Measurements from ENCODE around the gene ZFX.
A peak's percentile ranks its signal among the peaks of the same experiment; 100 is the strongest.

The ZFX gene

DNA sequence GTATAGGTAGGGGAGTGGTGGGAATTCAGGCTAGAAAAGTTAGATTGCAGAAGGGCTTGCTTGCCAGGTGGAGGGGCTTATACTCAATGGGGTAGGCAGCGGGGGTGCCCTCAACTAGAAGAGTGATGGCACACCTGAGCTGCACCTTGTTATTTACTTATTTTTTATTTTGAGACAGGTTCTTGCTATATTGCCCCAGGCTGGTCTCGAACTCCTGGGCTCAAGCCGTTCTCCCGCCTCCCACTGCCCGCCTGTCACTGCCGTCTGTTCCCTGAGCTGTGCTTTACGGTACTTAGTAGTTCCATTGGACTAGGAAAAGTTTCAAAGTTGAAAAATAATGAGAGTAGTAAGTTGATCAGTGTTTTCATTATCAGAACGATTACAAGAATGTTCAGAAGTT is 2.0 kb downstream of the ZFX start:
- peak overlapping the region; percentile 86 for H3K4me2 ChIP-seq (ENCODE audit: insufficient read depth, low read length)

DNA sequence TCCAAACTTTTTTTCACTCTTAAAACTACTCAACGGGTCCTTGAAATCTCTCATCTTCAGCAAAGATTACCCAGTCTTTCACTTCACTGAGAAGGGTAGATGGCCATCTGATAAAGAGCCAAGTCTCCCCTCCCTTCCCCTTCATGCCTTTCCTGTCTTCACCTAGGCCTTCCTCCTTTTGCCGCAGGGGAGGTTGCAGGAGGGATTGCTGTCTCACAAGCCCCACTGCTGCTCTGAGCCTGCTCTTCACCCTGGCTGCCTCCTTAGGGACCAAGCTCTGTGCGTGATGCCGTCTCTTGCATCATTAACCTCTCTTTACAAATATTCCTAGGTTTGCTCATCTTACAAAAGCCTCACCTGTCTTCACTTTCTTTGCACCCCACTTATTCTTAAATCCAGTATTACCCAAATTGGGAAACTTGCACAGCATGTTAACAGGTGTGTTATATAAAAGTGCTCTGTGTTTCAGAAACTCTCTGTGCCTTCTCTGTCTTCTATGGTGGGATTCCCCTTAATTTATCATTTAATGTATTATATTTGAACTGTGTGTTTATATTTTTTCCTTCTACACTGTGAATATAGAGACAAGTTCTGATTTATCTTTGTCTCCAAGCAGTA is 3.8 kb downstream of the ZFX start:
- peak; percentile 33 for DNase-seq
- H3K27ac ChIP-seq (ENCODE audit: low read length), result no peak overlapping the region
- H4K20me1 ChIP-seq (ENCODE audit: insufficient read depth, low read length), result peaks cover 42% of the 10 kb centered on the region; the same call in 1 of the 2 replicates
- no peak overlapping the region for H2AFZ ChIP-seq (ENCODE audit: low read depth, low read length)
- no peak overlapping the region for H3K9ac ChIP-seq (ENCODE audit: low read depth, low read length)
- peak overlapping the region; percentile 45; the same call in 1 of the 2 replicates for H3K4me2 ChIP-seq (ENCODE audit: insufficient read depth, low read length)
- H3K4me1 ChIP-seq (ENCODE audit: insufficient read depth, low read length), result peaks cover 32% of the 10 kb centered on the region
- no peaks in the 10 kb centered on the region for H3K9me3 ChIP-seq (ENCODE audit: insufficient read depth, low read length, severe bottlenecking)
- H3K36me3 ChIP-seq (ENCODE audit: insufficient read depth, low read length), result peaks cover 34% of the 10 kb centered on the region
- H3K79me2 ChIP-seq (ENCODE audit: insufficient read depth, low read length), result peaks cover 91% of the 10 kb centered on the region
- no peak for ATAC-seq (ENCODE audit: insufficient read depth, low read depth)
- no peaks in the 10 kb centered on the region for H3K27me3 ChIP-seq (ENCODE audit: insufficient read depth, low read length, poor library complexity)
- TF ChIP-seq, protein P1, sequence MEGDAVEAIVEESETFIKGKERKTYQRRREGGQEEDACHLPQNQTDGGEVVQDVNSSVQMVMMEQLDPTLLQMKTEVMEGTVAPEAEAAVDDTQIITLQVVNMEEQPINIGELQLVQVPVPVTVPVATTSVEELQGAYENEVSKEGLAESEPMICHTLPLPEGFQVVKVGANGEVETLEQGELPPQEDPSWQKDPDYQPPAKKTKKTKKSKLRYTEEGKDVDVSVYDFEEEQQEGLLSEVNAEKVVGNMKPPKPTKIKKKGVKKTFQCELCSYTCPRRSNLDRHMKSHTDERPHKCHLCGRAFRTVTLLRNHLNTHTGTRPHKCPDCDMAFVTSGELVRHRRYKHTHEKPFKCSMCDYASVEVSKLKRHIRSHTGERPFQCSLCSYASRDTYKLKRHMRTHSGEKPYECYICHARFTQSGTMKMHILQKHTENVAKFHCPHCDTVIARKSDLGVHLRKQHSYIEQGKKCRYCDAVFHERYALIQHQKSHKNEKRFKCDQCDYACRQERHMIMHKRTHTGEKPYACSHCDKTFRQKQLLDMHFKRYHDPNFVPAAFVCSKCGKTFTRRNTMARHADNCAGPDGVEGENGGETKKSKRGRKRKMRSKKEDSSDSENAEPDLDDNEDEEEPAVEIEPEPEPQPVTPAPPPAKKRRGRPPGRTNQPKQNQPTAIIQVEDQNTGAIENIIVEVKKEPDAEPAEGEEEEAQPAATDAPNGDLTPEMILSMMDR (IDR thresholded peaks at IDR 0.05; ENCODE audit: borderline replicate concordance, extremely low read depth, low read length, poor library complexity, severe bottlenecking), result no peak
- TF ChIP-seq EZH2 (IDR thresholded peaks at IDR 0.05; ENCODE audit: borderline replicate concordance, low read depth, low read length, severe bottlenecking), result no peak
- H3K4me3 ChIP-seq (ENCODE audit: low read depth in 1 of 2, low read length in 2 of 2), result no peak overlapping the region

More for the DNA sequence above, 2.0 kb downstream of the ZFX start:
- Histone ChIP-seq H3K36me3 (ENCODE audit: insufficient read depth, low read length) (peaks cover 29% of the 10 kb centered on the region), H2AFZ (ENCODE audit: low read depth, low read length) (no peak overlapping the region), H3K27ac (ENCODE audit: low read length) (peak overlapping the region; percentile 96; the same call in 1 of the 2 replicates), H3K79me2 (ENCODE audit: insufficient read depth, low read length) (peaks cover 80% of the 10 kb centered on the region), H4K20me1 (ENCODE audit: insufficient read depth, low read length) (peaks cover 34% of the 10 kb centered on the region; the same call in 1 of the 2 replicates), H3K4me3 (ENCODE audit: low read depth in 1 of 2, low read length in 2 of 2) (peak overlapping the region in 1 of 2 experiments; percentile 85; a peak in 3 of 4 replicates), H3K9ac (ENCODE audit: low read depth, low read length) (peak overlapping the region; percentile 87), H3K9me3 (ENCODE audit: insufficient read depth, low read length, severe bottlenecking) (no peaks in the 10 kb centered on the region), H3K27me3 (ENCODE audit: insufficient read depth, low read length, poor library complexity) (no peaks in the 10 kb centered on the region), H3K4me1 (ENCODE audit: insufficient read depth, low read length) (peaks cover 49% of the 10 kb centered on the region)
- DNase-seq (no peak), ATAC-seq (ENCODE audit: insufficient read depth, low read depth) (no peak)
- TF ChIP-seq, protein P1 (IDR thresholded peaks at IDR 0.05; ENCODE audit: borderline replicate concordance, extremely low read depth, low read length, poor library complexity, severe bottlenecking), result no peak
- TF ChIP-seq EZH2 (IDR thresholded peaks at IDR 0.05; ENCODE audit: borderline replicate concordance, low read depth, low read length, severe bottlenecking), result no peak

DNA sequence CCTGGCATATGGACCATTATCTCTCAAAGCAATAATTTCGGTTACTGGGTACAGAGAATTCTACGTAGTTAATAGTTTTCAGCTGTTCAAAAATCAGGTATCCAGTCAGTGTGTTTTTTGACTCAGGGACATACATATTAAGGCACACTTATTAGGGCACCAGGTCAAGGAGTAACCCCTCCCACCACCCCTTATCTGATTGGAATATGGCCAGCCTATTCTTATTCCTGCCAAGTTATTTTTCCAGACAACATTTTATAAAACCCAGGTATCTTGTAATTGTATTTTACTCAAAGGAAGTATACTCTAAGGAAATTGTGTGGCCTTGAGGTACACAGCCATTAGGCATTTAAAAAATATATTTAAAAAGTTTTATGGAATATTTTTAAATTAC is 4.3 kb downstream of the ZFX start:
- H3K27ac ChIP-seq (ENCODE audit: low read length), result no peak overlapping the region

More for the DNA sequence above, 4.3 kb downstream of the ZFX start:
- no peaks in the 10 kb centered on the region for H3K27me3 ChIP-seq (ENCODE audit: insufficient read depth, low read length, poor library complexity)
- peaks cover 91% of the 10 kb centered on the region for H3K79me2 ChIP-seq (ENCODE audit: insufficient read depth, low read length)
- H3K4me3 ChIP-seq (ENCODE audit: low read depth in 1 of 2, low read length in 2 of 2), result no peak overlapping the region
- H3K4me1 ChIP-seq (ENCODE audit: insufficient read depth, low read length), result peaks cover 27% of the 10 kb centered on the region
- H2AFZ ChIP-seq (ENCODE audit: low read depth, low read length), result no peak overlapping the region
- DNase-seq (no peak), ATAC-seq (ENCODE audit: insufficient read depth, low read depth) (no peak)
- no peaks in the 10 kb centered on the region for H3K9me3 ChIP-seq (ENCODE audit: insufficient read depth, low read length, severe bottlenecking)
- peaks cover 34% of the 10 kb centered on the region for H3K36me3 ChIP-seq (ENCODE audit: insufficient read depth, low read length)
- TF ChIP-seq, protein P1 (IDR thresholded peaks at IDR 0.05; ENCODE audit: borderline replicate concordance, extremely low read depth, low read length, poor library complexity, severe bottlenecking), result no peak
- TF ChIP-seq EZH2 (IDR thresholded peaks at IDR 0.05; ENCODE audit: borderline replicate concordance, low read depth, low read length, severe bottlenecking), result no peak
- H4K20me1 ChIP-seq (ENCODE audit: insufficient read depth, low read length), result peaks cover 42% of the 10 kb centered on the region; the same call in 1 of the 2 replicates
- no peak overlapping the region for H3K9ac ChIP-seq (ENCODE audit: low read depth, low read length)
- H3K4me2 ChIP-seq (ENCODE audit: insufficient read depth, low read length), result no peak overlapping the region; the same call in 1 of the 2 replicates
